Urothelium cell line (cell line): ENCODE measurements around the gene EPHB2.

Experiments
- DNase-seq: peaks from one replicate; pipeline ENCODE4 v3.0.0; 2011; ENCODE audit warnings: low spot score, mixed read lengths
- FAIRE-seq: peaks from 2 replicates; lab custom pipeline; 2011; peaks lifted over from hg19 to GRCh38; lab: Jason Lieb, UNC

Gene EPHB2

GRCh38 chr1:22796642-22797041, 86.0 kb downstream of the EPHB2 start:
- FAIRE-seq = no peak
- DNase-seq = no peak

- FAIRE-seq = no peak
- DNase-seq = no peak
Observed at GRCh38 chr1:22798083-22798482, 87.4 kb downstream of the EPHB2 start.

GRCh38 chr1:22799971-22800370, 89.3 kb downstream of the EPHB2 start:
- FAIRE-seq = no peak
- DNase-seq = no peak

GRCh38 chr1:22800629-22801028, 90.0 kb downstream of the EPHB2 start:
- no peak for DNase-seq
- peak; percentile 58 for FAIRE-seq

- no peak for DNase-seq
- FAIRE-seq = no peak
Observed at GRCh38 chr1:22801347-22801746, 90.7 kb downstream of the EPHB2 start.

GRCh38 chr1:22801761-22802160, 91.1 kb downstream of the EPHB2 start:
- DNase-seq (no peak), FAIRE-seq (no peak)

GRCh38 chr1:22803833-22804232, 93.2 kb downstream of the EPHB2 start:
- no peak for FAIRE-seq
- DNase-seq = peak; percentile 26

- no peak for DNase-seq
- FAIRE-seq = no peak
Observed at GRCh38 chr1:22804406-22804805, 93.8 kb downstream of the EPHB2 start.

GRCh38 chr1:22804969-22805671, 94.5 kb downstream of the EPHB2 start:
- no peak for DNase-seq
- no peak for FAIRE-seq

- DNase-seq (no peak), FAIRE-seq (no peak)
Observed at GRCh38 chr1:22805672-22806038, 95.0 kb downstream of the EPHB2 start.

GRCh38 chr1:22806584-22806983, 95.9 kb downstream of the EPHB2 start:
- DNase-seq (no peak), FAIRE-seq (no peak)

GRCh38 chr1:22807340-22807739, 96.7 kb downstream of the EPHB2 start:
- DNase-seq (no peak), FAIRE-seq (no peak)

GRCh38 chr1:22808186-22808675, 97.6 kb downstream of the EPHB2 start:
- FAIRE-seq = no peak
- DNase-seq = no peak

- DNase-seq (no peak), FAIRE-seq (no peak)
Observed at GRCh38 chr1:22808676-22809483, 98.2 kb downstream of the EPHB2 start.

GRCh38 chr1:22809783-22810182, 99.1 kb downstream of the EPHB2 start:
- no peak for FAIRE-seq
- no peak for DNase-seq

GRCh38 chr1:22810378-22810777, 99.7 kb downstream of the EPHB2 start:
- DNase-seq = no peak
- FAIRE-seq = no peak

- DNase-seq = no peak
- no peak for FAIRE-seq
Observed at GRCh38 chr1:22812092-22812880, 101.6 kb downstream of the EPHB2 start.

- FAIRE-seq = no peak
- DNase-seq = no peak
Observed at GRCh38 chr1:22812993-22813790, 102.6 kb downstream of the EPHB2 start.

GRCh38 chr1:22814176-22815042, 103.8 kb downstream of the EPHB2 start:
- DNase-seq = no peak
- FAIRE-seq = no peak

GRCh38 chr1:22815043-22815365, 104.4 kb downstream of the EPHB2 start:
- DNase-seq = no peak
- FAIRE-seq = no peak
